Measurements from ENCODE around the gene KDM1A.

The KDM1A gene

GRCh38 chr1:23110391-23110790 is 91.1 kb downstream of the KDM1A start:
- no peak overlapping the region for H3K4me3 ChIP-seq (ENCODE audit: low read depth, low read length)
- DNase-seq (ENCODE audit: low read depth), result no peak
- TF ChIP-seq, protein P1, sequence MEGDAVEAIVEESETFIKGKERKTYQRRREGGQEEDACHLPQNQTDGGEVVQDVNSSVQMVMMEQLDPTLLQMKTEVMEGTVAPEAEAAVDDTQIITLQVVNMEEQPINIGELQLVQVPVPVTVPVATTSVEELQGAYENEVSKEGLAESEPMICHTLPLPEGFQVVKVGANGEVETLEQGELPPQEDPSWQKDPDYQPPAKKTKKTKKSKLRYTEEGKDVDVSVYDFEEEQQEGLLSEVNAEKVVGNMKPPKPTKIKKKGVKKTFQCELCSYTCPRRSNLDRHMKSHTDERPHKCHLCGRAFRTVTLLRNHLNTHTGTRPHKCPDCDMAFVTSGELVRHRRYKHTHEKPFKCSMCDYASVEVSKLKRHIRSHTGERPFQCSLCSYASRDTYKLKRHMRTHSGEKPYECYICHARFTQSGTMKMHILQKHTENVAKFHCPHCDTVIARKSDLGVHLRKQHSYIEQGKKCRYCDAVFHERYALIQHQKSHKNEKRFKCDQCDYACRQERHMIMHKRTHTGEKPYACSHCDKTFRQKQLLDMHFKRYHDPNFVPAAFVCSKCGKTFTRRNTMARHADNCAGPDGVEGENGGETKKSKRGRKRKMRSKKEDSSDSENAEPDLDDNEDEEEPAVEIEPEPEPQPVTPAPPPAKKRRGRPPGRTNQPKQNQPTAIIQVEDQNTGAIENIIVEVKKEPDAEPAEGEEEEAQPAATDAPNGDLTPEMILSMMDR (IDR thresholded peaks at IDR 0.05; ENCODE audit: low read depth, low read length, missing control alignments), result no peak

GRCh38 chr1:23111600-23112535 is 92.6 kb downstream of the KDM1A start:
- TF ChIP-seq, protein P1 (IDR thresholded peaks at IDR 0.05; ENCODE audit: low read depth, low read length, missing control alignments), result no peak
- no peak for DNase-seq (ENCODE audit: low read depth)
- no peak overlapping the region for H3K4me3 ChIP-seq (ENCODE audit: low read depth, low read length)

DNA sequence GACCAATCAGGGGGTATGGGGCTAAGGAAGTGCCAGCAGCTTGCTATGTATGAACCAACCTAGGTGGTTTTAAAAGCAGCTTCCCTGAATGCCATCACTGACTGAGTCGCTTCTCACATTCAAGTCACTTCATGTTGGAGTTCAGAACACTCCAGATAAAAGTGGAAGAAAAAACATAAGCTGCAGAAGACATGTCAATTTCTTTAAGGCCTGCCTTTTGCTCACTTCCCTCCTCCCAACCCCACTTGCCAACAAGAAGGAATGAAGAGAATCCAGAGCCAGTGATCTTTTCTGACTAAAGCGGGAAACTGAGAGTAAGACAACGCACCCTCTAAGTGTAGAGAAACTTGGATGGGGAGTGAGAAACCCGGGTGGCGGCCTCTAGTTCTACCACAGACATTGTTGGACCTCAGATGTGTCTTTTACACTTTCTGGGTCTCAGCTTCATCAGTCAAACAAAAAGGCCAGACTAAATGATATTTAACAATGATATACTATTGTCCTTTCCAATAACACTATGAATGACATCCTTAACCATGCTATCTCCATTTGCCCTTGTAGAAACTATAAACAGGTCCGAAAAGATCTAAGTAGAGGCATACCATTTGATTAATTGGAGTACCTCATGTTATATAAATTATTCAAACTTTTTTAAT is 95.3 kb downstream of the KDM1A start:
- TF ChIP-seq, protein P1 (IDR thresholded peaks at IDR 0.05; ENCODE audit: low read depth, low read length, missing control alignments), result no peak
- H3K4me3 ChIP-seq (ENCODE audit: low read depth, low read length), result no peak overlapping the region
- no peak for DNase-seq (ENCODE audit: low read depth)

DNA sequence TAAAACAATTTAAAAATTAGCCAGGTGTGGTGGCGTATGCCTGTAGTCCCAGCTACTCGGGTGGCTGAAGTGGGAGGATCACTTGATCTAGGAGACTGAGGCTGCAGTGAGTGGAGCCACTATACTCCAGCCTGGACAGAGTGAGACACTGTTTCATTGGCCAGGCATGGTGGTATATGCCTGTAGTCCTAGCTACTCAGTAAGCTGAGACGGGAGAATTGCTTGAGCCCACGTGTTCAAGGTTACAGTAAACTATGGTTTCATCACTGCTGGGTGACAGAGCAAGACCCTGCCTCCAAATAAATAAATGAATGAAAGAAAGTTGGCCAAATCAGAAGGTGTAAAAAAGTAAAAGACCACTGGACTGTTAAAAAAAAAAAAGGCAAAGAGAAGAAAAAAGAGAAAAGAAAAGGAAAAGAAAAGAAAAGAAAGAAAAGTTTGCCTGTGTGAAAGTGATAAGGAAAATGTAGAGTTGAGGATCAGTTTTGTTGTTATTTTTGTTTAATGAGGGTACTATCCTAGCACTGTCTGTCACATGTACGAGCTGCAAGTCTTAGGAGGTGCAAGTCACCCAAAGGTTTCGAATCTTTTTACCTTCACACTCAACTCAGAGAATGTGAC is 97.1 kb downstream of the KDM1A start:
- H3K4me3 ChIP-seq (ENCODE audit: low read depth, low read length), result no peak overlapping the region
- DNase-seq (ENCODE audit: low read depth), result no peak
- TF ChIP-seq, protein P1 (IDR thresholded peaks at IDR 0.05; ENCODE audit: low read depth, low read length, missing control alignments), result no peak

DNA sequence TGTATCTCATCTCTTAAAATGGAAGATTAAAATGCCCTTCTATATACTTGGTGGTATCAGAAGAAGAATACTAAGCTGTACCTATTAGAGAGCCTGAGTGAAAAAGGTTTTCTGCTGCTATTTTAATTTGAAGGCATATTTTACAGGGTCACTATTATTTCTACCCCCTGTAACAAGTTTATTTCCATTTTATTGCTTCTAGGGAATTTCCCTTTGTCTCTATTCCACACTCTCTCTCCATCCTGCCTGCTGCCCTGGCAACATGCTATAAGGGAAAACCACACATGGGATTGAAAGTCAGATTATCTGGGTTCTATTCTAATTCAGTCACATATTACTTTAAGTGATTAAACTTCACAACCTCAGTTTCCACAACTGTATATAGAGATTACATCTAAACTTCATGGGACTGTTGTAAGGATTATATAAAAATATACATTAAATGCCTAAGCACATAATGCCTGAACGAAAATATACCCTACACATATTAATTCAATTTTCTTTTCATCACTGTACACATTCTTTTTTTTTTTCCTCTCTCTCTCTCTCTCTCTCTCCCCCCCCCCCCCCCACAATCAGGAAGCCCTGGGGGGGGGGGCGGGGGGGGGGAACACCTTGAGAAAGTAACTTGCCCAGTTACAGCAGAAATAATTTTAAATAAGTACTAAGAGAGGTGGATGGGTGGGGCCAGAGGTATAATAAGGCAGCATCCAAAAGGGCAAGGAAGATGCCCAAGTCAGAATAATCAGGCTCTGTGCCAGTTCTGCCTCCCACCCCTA is 97.8 kb downstream of the KDM1A start:
- H3K4me3 ChIP-seq (ENCODE audit: low read depth, low read length), result no peak overlapping the region
- DNase-seq (ENCODE audit: low read depth), result no peak
- TF ChIP-seq, protein P1 (IDR thresholded peaks at IDR 0.05; ENCODE audit: low read depth, low read length, missing control alignments), result no peak

DNA sequence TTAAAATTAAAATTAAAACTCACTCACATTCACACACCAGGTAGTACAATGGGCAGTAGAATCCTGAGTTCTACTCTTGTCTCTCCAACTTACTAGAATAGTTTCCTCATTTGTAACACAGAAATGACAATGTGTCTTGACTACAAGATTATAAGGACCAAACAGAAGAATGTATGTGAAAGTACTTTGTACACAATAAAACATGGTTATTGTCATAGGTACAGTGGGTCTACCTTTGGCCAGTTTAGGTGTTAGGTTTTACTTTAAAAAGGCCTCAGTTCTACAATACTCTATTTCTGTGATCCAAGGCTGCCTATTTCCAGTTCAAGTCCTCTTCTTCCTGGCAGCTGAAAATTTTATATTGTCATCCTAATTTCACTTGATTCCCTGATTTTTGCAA is 99.1 kb downstream of the KDM1A start:
- no peak for DNase-seq (ENCODE audit: low read depth)
- TF ChIP-seq, protein P1 (IDR thresholded peaks at IDR 0.05; ENCODE audit: low read depth, low read length, missing control alignments), result no peak

More for the DNA sequence above, 99.1 kb downstream of the KDM1A start:
- H3K4me3 ChIP-seq (ENCODE audit: low read depth, low read length), result no peak overlapping the region

Measured in GM12864 (cell line).